ENCODE measurements around the gene ADGRG6.

ADGRG6 gene

DNA sequence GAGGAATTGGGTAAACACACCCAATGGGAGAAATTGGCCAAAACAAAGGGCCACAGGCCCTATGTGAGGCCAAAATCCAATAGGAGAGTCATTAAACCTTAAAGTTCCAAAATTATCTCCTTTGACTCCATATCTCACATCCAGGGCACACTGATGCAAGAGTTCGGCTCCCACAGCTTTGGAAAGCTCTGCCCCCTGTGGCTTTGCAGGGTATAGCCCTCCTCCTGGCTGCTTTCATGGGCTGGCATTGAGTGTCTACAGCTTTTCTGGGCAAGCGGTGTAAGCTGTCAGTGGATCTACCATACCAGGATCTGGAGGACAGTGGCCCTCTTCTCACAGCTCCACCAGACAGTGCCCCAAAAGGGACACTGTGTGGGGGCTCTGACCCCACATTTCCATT lies 160.5 kb downstream of the ADGRG6 start:
- Histone ChIP-seq H3K9ac (ENCODE audit: insufficient read length) (no peak overlapping the region), H3K27ac (no peak overlapping the region), H3K9me3 (ENCODE audit: low read depth, low read length) (no peaks in the 10 kb centered on the region), H3K4me3 (no peak overlapping the region), H3K36me3 (ENCODE audit: insufficient read depth, low read length) (no peaks in the 10 kb centered on the region)
- no peak for DNase-seq (ENCODE audit: low read depth, low spot score)
- TF ChIP-seq EZH2 (IDR thresholded peaks at IDR 0.05) = no peak
- TF ChIP-seq FOXP2 (optimal IDR thresholded peaks at IDR 0.05; ENCODE audit: control extremely low read depth, extremely low read length, insufficient read depth) = no peak
- TF ChIP-seq POLR2AphosphoS5 (IDR thresholded peaks at IDR 0.05; ENCODE audit: borderline replicate concordance, low read depth, low read length) = no peak

GRCh38 chr6:142463988-142464387 lies 162.2 kb downstream of the ADGRG6 start:
- no peak for DNase-seq (ENCODE audit: low read depth, low spot score)
- H3K9ac ChIP-seq (ENCODE audit: insufficient read length) = no peak overlapping the region
- no peak overlapping the region for H3K4me3 ChIP-seq
- no peaks in the 10 kb centered on the region for H3K9me3 ChIP-seq (ENCODE audit: low read depth, low read length)
- TF ChIP-seq FOXP2 (optimal IDR thresholded peaks at IDR 0.05; ENCODE audit: control extremely low read depth, extremely low read length, insufficient read depth) = no peak
- TF ChIP-seq EZH2 (IDR thresholded peaks at IDR 0.05) = no peak
- TF ChIP-seq POLR2AphosphoS5 (IDR thresholded peaks at IDR 0.05; ENCODE audit: borderline replicate concordance, low read depth, low read length) = no peak
- H3K27ac ChIP-seq = no peak overlapping the region
- no peaks in the 10 kb centered on the region for H3K36me3 ChIP-seq (ENCODE audit: insufficient read depth, low read length)

- no peak for DNase-seq (ENCODE audit: low read depth, low spot score)
These were observed 167.4 kb downstream of the ADGRG6 start for GRCh38 chr6:142469220-142469619.

GRCh38 chr6:142470421-142470820 lies 168.6 kb downstream of the ADGRG6 start:
- Histone ChIP-seq H3K36me3 (ENCODE audit: insufficient read depth, low read length) (no peaks in the 10 kb centered on the region), H3K27ac (no peak overlapping the region), H3K9ac (ENCODE audit: insufficient read length) (no peak overlapping the region), H3K4me3 (no peak overlapping the region), H3K9me3 (ENCODE audit: low read depth, low read length) (peaks cover 2% of the 10 kb centered on the region; the same call in 1 of the 2 replicates)
- DNase-seq (ENCODE audit: low read depth, low spot score) = no peak
- no peak for TF ChIP-seq POLR2AphosphoS5 (IDR thresholded peaks at IDR 0.05; ENCODE audit: borderline replicate concordance, low read depth, low read length)
- no peak for TF ChIP-seq EZH2 (IDR thresholded peaks at IDR 0.05)
- TF ChIP-seq FOXP2 (optimal IDR thresholded peaks at IDR 0.05; ENCODE audit: control extremely low read depth, extremely low read length, insufficient read depth) = no peak

More at GRCh38 chr6:142469220-142469619, 167.4 kb downstream of the ADGRG6 start:
- Histone ChIP-seq H3K9me3 (ENCODE audit: low read depth, low read length) (peaks cover 2% of the 10 kb centered on the region; the same call in 1 of the 2 replicates), H3K27ac (no peak overlapping the region), H3K36me3 (ENCODE audit: insufficient read depth, low read length) (no peaks in the 10 kb centered on the region), H3K4me3 (no peak overlapping the region), H3K9ac (ENCODE audit: insufficient read length) (no peak overlapping the region)
- TF ChIP-seq POLR2AphosphoS5 (IDR thresholded peaks at IDR 0.05; ENCODE audit: borderline replicate concordance, low read depth, low read length) (no peak), EZH2 (IDR thresholded peaks at IDR 0.05) (no peak), FOXP2 (optimal IDR thresholded peaks at IDR 0.05; ENCODE audit: control extremely low read depth, extremely low read length, insufficient read depth) (no peak)

DNA sequence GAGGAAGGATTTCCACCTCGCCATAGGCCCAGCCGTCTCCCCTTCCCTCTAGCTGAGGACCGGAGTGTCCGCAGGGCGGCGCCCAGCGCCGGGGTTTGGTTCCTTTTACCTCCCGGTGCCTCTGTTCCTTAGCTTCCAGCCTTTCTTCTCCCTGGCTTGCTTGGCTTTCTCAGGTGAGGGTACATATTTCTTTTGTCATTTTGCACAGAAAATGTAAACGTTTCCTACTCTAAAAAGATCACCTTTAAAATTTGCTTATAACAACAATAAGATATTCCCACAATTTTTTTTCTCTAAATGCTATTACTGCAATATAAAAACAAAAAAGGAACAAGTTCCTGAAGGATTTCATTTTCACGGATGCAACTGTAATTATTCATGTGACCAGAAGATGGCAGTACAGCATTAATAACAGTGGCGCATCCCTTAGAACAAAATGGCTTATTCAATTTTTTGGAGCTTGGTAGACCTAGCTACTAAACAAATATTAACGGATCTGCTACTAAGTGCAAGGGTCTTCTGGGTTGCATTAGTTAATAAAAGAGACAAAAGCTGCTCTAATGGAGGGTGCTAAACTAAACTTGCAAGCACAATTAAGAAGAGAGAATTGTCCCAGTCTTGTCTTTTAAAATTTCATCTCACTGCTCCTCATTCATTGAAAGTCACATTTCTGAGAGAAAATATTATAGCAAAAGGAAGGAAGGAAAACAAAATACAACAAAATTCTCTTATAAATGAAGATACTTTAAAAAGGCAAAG lies 172.9 kb downstream of the ADGRG6 start:
- peak overlapping the region; percentile 18; the same call in 1 of the 2 replicates for H3K4me3 ChIP-seq

GRCh38 chr6:142476452-142476851 lies 174.6 kb downstream of the ADGRG6 start:
- TF ChIP-seq FOXP2 (optimal IDR thresholded peaks at IDR 0.05; ENCODE audit: control extremely low read depth, extremely low read length, insufficient read depth) (no peak), EZH2 (IDR thresholded peaks at IDR 0.05) (no peak)
- H3K36me3 ChIP-seq (ENCODE audit: insufficient read depth, low read length) = no peaks in the 10 kb centered on the region
- peaks cover 2% of the 10 kb centered on the region; the same call in 1 of the 2 replicates for H3K9me3 ChIP-seq (ENCODE audit: low read depth, low read length)
- no peak overlapping the region for H3K9ac ChIP-seq (ENCODE audit: insufficient read length)
- no peak for DNase-seq (ENCODE audit: low read depth, low spot score)
- no peak overlapping the region for H3K27ac ChIP-seq
- H3K4me3 ChIP-seq = no peak overlapping the region

More for the DNA sequence above, 172.9 kb downstream of the ADGRG6 start:
- no peak overlapping the region for H3K9ac ChIP-seq (ENCODE audit: insufficient read length)
- no peak overlapping the region for H3K27ac ChIP-seq
- peaks cover 2% of the 10 kb centered on the region; the same call in 1 of the 2 replicates for H3K9me3 ChIP-seq (ENCODE audit: low read depth, low read length)
- no peak for TF ChIP-seq POLR2AphosphoS5 (IDR thresholded peaks at IDR 0.05; ENCODE audit: borderline replicate concordance, low read depth, low read length)
- no peaks in the 10 kb centered on the region for H3K36me3 ChIP-seq (ENCODE audit: insufficient read depth, low read length)
- DNase-seq (ENCODE audit: low read depth, low spot score) = peak; percentile 28

DNA sequence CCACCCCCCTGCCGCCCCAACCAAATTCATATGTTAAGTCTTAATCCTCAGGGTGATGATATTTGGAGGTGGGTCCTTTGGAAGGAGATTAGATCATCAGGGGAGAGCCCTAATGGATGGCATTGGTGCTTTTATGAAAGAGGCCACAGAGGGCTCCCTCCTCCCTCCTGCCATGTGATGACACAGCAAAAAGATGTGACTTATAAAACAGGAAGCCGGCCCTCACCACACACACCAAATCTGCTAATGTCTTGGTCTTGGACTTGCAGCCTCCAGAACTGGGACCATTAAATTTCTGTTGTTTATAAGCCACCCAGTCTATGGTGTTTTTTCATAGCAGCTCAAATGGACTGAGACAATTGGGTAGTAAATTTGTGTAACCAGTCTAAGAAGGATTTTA lies 176.3 kb downstream of the ADGRG6 start:
- no peaks in the 10 kb centered on the region for H3K9me3 ChIP-seq (ENCODE audit: low read depth, low read length)
- no peak for DNase-seq (ENCODE audit: low read depth, low spot score)
- no peak overlapping the region for H3K9ac ChIP-seq (ENCODE audit: insufficient read length)
- H3K27ac ChIP-seq = no peak overlapping the region
- TF ChIP-seq FOXP2 (optimal IDR thresholded peaks at IDR 0.05; ENCODE audit: control extremely low read depth, extremely low read length, insufficient read depth) (no peak), POLR2AphosphoS5 (IDR thresholded peaks at IDR 0.05; ENCODE audit: borderline replicate concordance, low read depth, low read length) (no peak), EZH2 (IDR thresholded peaks at IDR 0.05) (no peak)
- H3K4me3 ChIP-seq = no peak overlapping the region
- no peaks in the 10 kb centered on the region for H3K36me3 ChIP-seq (ENCODE audit: insufficient read depth, low read length)

DNA sequence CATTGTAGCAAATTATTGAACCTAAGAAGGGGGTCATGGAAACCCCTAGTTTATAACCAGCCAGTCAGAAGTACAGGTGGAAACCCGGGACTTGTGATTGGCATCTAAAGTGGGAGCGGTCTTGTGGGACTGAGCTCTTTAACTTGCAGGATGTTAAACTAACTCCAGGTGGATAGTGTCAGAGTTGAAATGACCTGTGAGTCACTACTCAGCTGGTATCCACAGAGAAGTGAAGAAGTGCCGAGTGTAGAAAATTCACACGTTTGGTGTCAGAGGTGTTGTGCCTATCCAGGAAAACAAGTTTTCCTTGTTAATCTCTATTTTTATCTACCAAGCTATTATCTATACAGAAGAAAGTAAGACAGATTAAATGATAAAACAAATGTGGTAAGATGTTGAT lies 179.7 kb downstream of the ADGRG6 start:
- Histone ChIP-seq H3K9me3 (ENCODE audit: low read depth, low read length) (no peaks in the 10 kb centered on the region), H3K9ac (ENCODE audit: insufficient read length) (no peak overlapping the region), H3K27ac (no peak overlapping the region), H3K36me3 (ENCODE audit: insufficient read depth, low read length) (no peaks in the 10 kb centered on the region), H3K4me3 (no peak overlapping the region)
- TF ChIP-seq FOXP2 (optimal IDR thresholded peaks at IDR 0.05; ENCODE audit: control extremely low read depth, extremely low read length, insufficient read depth) (no peak), POLR2AphosphoS5 (IDR thresholded peaks at IDR 0.05; ENCODE audit: borderline replicate concordance, low read depth, low read length) (no peak), EZH2 (IDR thresholded peaks at IDR 0.05) (no peak)
- no peak for DNase-seq (ENCODE audit: low read depth, low spot score)

GRCh38 chr6:142482249-142482648 lies 180.4 kb downstream of the ADGRG6 start:
- TF ChIP-seq POLR2AphosphoS5 (IDR thresholded peaks at IDR 0.05; ENCODE audit: borderline replicate concordance, low read depth, low read length) (no peak), FOXP2 (optimal IDR thresholded peaks at IDR 0.05; ENCODE audit: control extremely low read depth, extremely low read length, insufficient read depth) (no peak), EZH2 (IDR thresholded peaks at IDR 0.05) (no peak)
- Histone ChIP-seq H3K36me3 (ENCODE audit: insufficient read depth, low read length) (no peaks in the 10 kb centered on the region), H3K27ac (no peak overlapping the region), H3K9me3 (ENCODE audit: low read depth, low read length) (no peaks in the 10 kb centered on the region), H3K4me3 (no peak overlapping the region), H3K9ac (ENCODE audit: insufficient read length) (no peak overlapping the region)
- DNase-seq (ENCODE audit: low read depth, low spot score) = no peak

Data from SK-N-MC (cell line).